IMR-90 (cell line): ENCODE results near the gene STRN4. TPM values are rescaled to one million over a fixed set of nuclear protein-coding genes. Genes with fewer than 3 reads are reported as not detected.

ENCODE experiments used
- ATAC-seq: fragments of 200-7000 bp; cut with Tn5 transposase; 2 replicates; pipeline ENCODE4 v1.9.1; 2020; ENCODE audit warnings: low read depth, mild to moderate bottlenecking, moderate library complexity
- BruUV-seq: library from RNA; stranded (reverse); fragments of 400-500 nt; replicated peaks from 2 replicates; lab custom pipeline; 2021; lab: Mats Ljungman, UMichigan
- CTCF ChIA-PET: fragments of 300-600 bp; formaldehyde crosslinking; extraction: SDS; loops from one replicate; lab custom pipeline; 2021; ENCODE audit warnings: antibody characterized with exemption; lab: Yijun Ruan, JAX
- POLR2A ChIA-PET: fragments of 300-600 bp; sonication (Branson Sonifier 250); formaldehyde crosslinking; loops from one replicate; lab custom pipeline; 2022; ENCODE audit warnings: antibody characterized with exemption; ENCODE audit not compliant: unreplicated experiment; lab: Charles Lee
- DNase-seq: peaks from one replicate; pipeline ENCODE4 v3.0.0; 2013
- H2AFZ ChIP-seq: replicated peaks from 2 replicates; pipeline ENCODE3; 2013; ENCODE audit warnings: low read length, mild to moderate bottlenecking; ENCODE audit not compliant: poor library complexity
- H2AK5ac ChIP-seq: 2 replicates; pipeline ENCODE4 v1.6.1; 2013; ENCODE audit warnings: low read depth, low read length, inconsistent platforms
- H2AK9ac ChIP-seq: replicated peaks from 2 replicates; pipeline ENCODE3; 2013; ENCODE audit warnings: mild to moderate bottlenecking, low read depth, low read length, moderate library complexity; ENCODE audit not compliant: poor library complexity
- H2BK120ac ChIP-seq: 2 replicates; pipeline ENCODE4 v1.6.1; 2013; ENCODE audit warnings: low read depth, low read length, inconsistent platforms
- H2BK15ac ChIP-seq: 3 replicates; pipeline ENCODE4 v1.6.1; 2013; ENCODE audit warnings: low read depth, low read length, inconsistent platforms
- H2BK20ac ChIP-seq: 2 replicates; pipeline ENCODE4 v1.6.1; 2013; ENCODE audit warnings: low read depth, mild to moderate bottlenecking, inconsistent platforms, low read length, moderate library complexity
- H2BK5ac ChIP-seq: 2 replicates; pipeline ENCODE4 v1.6.1; 2013; ENCODE audit warnings: mild to moderate bottlenecking, low read depth, low read length, inconsistent platforms; ENCODE audit not compliant: poor library complexity, severe bottlenecking
- H3K14ac ChIP-seq: replicated peaks from 2 replicates; pipeline ENCODE4 v1.6.1; 2013; ENCODE audit warnings: low read depth, low read length, inconsistent platforms
- H3K18ac ChIP-seq: 2 replicates; pipeline ENCODE4 v1.6.1; 2013; ENCODE audit warnings: low read depth, low read length, control low read depth
- H3K23ac ChIP-seq: 2 replicates; pipeline ENCODE4 v1.6.1; 2013; ENCODE audit warnings: low read depth, low read length, inconsistent platforms
- H3K27ac ChIP-seq: 2 replicates; pipeline ENCODE4 v1.5.1; 2013; ENCODE audit warnings: mild to moderate bottlenecking, control low read depth, low read length; ENCODE audit not compliant: insufficient read depth
- H3K27me3 ChIP-seq: 2 replicates; pipeline ENCODE4 v1.6.1; 2013; ENCODE audit warnings: low read length; ENCODE audit not compliant: control insufficient read depth, insufficient read depth
- H3K36me3 ChIP-seq: 2 replicates; pipeline ENCODE4 v1.6.1; 2013; ENCODE audit warnings: low read length, mixed read lengths; ENCODE audit not compliant: control insufficient read depth, insufficient read depth
- H3K4ac ChIP-seq: 2 replicates; pipeline ENCODE4 v1.6.1; 2013; ENCODE audit warnings: low read depth, low read length, inconsistent platforms
- H3K4me1 ChIP-seq: 2 replicates; pipeline ENCODE4 v1.6.1; 2013; ENCODE audit warnings: low read length, mixed read lengths; ENCODE audit not compliant: control insufficient read depth, insufficient read depth
- H3K4me2 ChIP-seq: 2 replicates; pipeline ENCODE4 v1.6.1; 2013; ENCODE audit warnings: low read depth, mild to moderate bottlenecking, control low read depth, low read length, moderate library complexity
- H3K4me3 ChIP-seq: 2 replicates; pipeline ENCODE4 v1.5.1; 2013; ENCODE audit warnings: low read depth, mild to moderate bottlenecking, control low read depth, low read length, moderate library complexity; ENCODE audit not compliant: insufficient read depth
- H3K56ac ChIP-seq: 2 replicates; pipeline ENCODE4 v1.6.1; 2013; ENCODE audit warnings: low read length, inconsistent platforms; ENCODE audit not compliant: insufficient read depth; ENCODE audit errors: extremely low read depth
- H3K79me1 ChIP-seq, 2 experiments: 2 replicates each; pipeline ENCODE4 v1.6.1; 2013; ENCODE audit warnings: low read length in 2 of 2, inconsistent platforms in 1 of 2, low read depth in 1 of 2
- H3K9ac ChIP-seq: 2 replicates; pipeline ENCODE4 v1.6.1; 2013; ENCODE audit warnings: low read depth, low read length, control low read depth
- H3K9me1 ChIP-seq: 2 replicates; pipeline ENCODE4 v1.6.1; 2013; ENCODE audit warnings: low read length, inconsistent platforms; ENCODE audit not compliant: insufficient read depth
- H3K9me3 ChIP-seq: 2 replicates; pipeline ENCODE4 v1.6.1; 2013; ENCODE audit warnings: low read length; ENCODE audit not compliant: control insufficient read depth, insufficient read depth
- H4K20me1 ChIP-seq: 2 replicates; pipeline ENCODE4 v1.6.1; 2013; ENCODE audit warnings: low read length, inconsistent platforms; ENCODE audit not compliant: insufficient read depth
- H4K5ac ChIP-seq: 2 replicates; pipeline ENCODE4 v1.6.1; 2013; ENCODE audit warnings: mild to moderate bottlenecking, low read depth, low read length, control low read depth
- H4K8ac ChIP-seq, 2 experiments: 2 replicates each; pipeline ENCODE4 v1.6.1; 2013; ENCODE audit warnings: low read depth in 2 of 2, low read length in 2 of 2, control low read depth in 1 of 2, inconsistent platforms in 1 of 2
- H4K91ac ChIP-seq: 2 replicates; pipeline ENCODE4 v1.6.1; 2013; ENCODE audit warnings: low read depth, low read length, inconsistent platforms; ENCODE audit not compliant: insufficient read depth
- BHLHE40 ChIP-seq: fragments of 150-350 bp; IDR thresholded peaks from 2 replicates; pipeline ENCODE4 v1.6.1; 2016; ENCODE audit warnings: mild to moderate bottlenecking, low read depth, low read length
- CHD1 ChIP-seq: IDR thresholded peaks from 2 replicates; pipeline ENCODE4 v1.6.1; 2012; ENCODE audit warnings: low read depth, low read length, improper control_type of control experiment
- MAFK ChIP-seq: IDR thresholded peaks from 2 replicates; pipeline ENCODE4 v1.6.1; 2012; ENCODE audit warnings: low read depth, low read length, improper control_type of control experiment
- NFE2L2 ChIP-seq: fragments of 150-350 bp; IDR thresholded peaks from 2 replicates; pipeline ENCODE4 v1.6.1; 2016; ENCODE audit warnings: low read depth, mild to moderate bottlenecking, low read length
- POLR2A ChIP-seq: IDR thresholded peaks from 2 replicates; pipeline ENCODE4 v1.6.1; 2012; ENCODE audit warnings: mild to moderate bottlenecking, low read depth, low read length
- RAD21 ChIP-seq: IDR thresholded peaks from 2 replicates; pipeline ENCODE4 v1.6.1; 2012; ENCODE audit warnings: low read length, improper control_type of control experiment
- RCOR1 ChIP-seq: IDR thresholded peaks from 2 replicates; pipeline ENCODE4 v1.6.1; 2012; ENCODE audit warnings: mild to moderate bottlenecking, low read length, improper control_type of control experiment; ENCODE audit not compliant: insufficient replicate concordance
- RFX5 ChIP-seq: IDR thresholded peaks from 2 replicates; pipeline ENCODE4 v1.8.0; 2012; ENCODE audit warnings: low read depth, mild to moderate bottlenecking, low read length, moderate library complexity
- SMC3 ChIP-seq: fragments of 150-350 bp; IDR thresholded peaks from 2 replicates; pipeline ENCODE4 v1.6.1; 2016; ENCODE audit warnings: low read depth, mild to moderate bottlenecking, antibody characterized with exemption, low read length, moderate library complexity
- WGBS, 2 experiments: methylation state at CpG; one replicate each; pipeline versions ENCODE4 v1.1.5 to v1.1.7; 2013; ENCODE audit warnings: missing lambda C conversion rate in 2 of 2; ENCODE audit not compliant: insufficient read length in 1 of 2; ENCODE audit errors: extremely low coverage in 2 of 2; 5-methylcytosine and 5-hydroxymethylcytosine counted together
- dilution Hi-C: fragments of 300-500 bp; cut with HindIII; formaldehyde crosslinking; loops from one replicate; pipeline ENCODE4 v1.14.3; 2018; ENCODE audit warnings: low sequenced_read_pairs; ENCODE audit not compliant: unreplicated experiment
- in situ Hi-C: fragments of 300-500 bp; cut with MboI; formaldehyde crosslinking; loops from 3 replicates; pipeline ENCODE4 v1.14.3; 2019; ENCODE audit warnings: low sequenced_read_pairs, inconsistent platforms, mixed read lengths
- intact Hi-C: fragments of 100-400 bp; cut with micrococcal nuclease; formaldehyde crosslinking; loops from 2 replicates; pipeline ENCODE4 v1.10.0; 2022
- polyA plus RNA-seq, 3 experiments: library from polyadenylated mRNA; depleted of rRNA; stranded (reverse); fragments of >200 nt; gene quantifications; 2 replicates each; pipeline ENCODE4 v1.2.3, GENCODE V29; 2012; ENCODE audit warnings: low replicate concordance in 1 of 3
- total RNA-seq: library from RNA; depleted of rRNA; stranded (reverse); fragments of >200 nt; gene quantifications from 2 replicates; pipeline ENCODE4 v1.2.3, GENCODE V29; 2012
- TF ChIP-seq, protein P1 (sequence below): conservative IDR thresholded peaks from 2 replicates; pipeline ENCODE4 v1.5.1; 2012; ENCODE audit warnings: mild to moderate bottlenecking, low read depth, low read length, improper control_type of control experiment

Gene STRN4
- total and polyA plus RNA-seq, 2 of the 4 experiments (the other 2 are of a cell fraction), result 36.7 to 112 TPM

DNA sequence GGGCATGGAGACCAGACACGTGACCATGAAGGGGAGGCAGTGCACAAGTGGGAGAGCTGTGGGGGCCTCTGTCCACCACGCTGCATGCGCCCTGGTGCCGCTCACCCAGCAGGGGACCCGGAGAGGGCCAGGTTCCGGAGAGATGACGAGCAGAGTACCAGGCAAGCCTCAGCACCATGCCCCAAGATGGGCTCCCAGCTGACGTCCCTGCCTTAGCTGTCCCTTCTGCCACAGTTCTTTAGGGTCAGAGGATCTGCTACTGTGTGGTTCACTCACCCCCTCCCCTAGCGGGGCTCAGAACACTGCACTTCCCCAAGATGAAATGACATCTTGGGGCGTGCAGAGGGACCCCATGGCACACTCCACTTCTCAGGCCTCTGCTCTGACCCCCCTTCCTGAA, 19.7 kb downstream of the STRN4 start:
- no peak overlapping the region for H2AK5ac ChIP-seq
- no peak overlapping the region for H2AK9ac ChIP-seq
- H3K4ac ChIP-seq, result no peak overlapping the region
- no peak overlapping the region for H3K27ac ChIP-seq
- no peak overlapping the region for H2BK120ac ChIP-seq
- no peak overlapping the region for H2BK5ac ChIP-seq
- no peak overlapping the region for H3K23ac ChIP-seq
- in situ Hi-C loops (no loop called here), intact Hi-C loops (no loop called here), dilution Hi-C loops (no loop called here)
- BruUV-seq, result no TSS peak
- H4K8ac ChIP-seq, result no peak overlapping the region
- no peak overlapping the region for H3K4me2 ChIP-seq
- CTCF ChIA-PET, result no interaction called here
- H2AFZ ChIP-seq, result no peak overlapping the region
- H3K18ac ChIP-seq, result no peak overlapping the region
- H3K27me3 ChIP-seq, result no peaks in the 10 kb centered on the region
- H3K4me3 ChIP-seq, result no peak overlapping the region
- no peak for TF ChIP-seq POLR2A
- TF ChIP-seq BHLHE40, result no peak
- no peak for TF ChIP-seq RCOR1
- TF ChIP-seq, protein P1, sequence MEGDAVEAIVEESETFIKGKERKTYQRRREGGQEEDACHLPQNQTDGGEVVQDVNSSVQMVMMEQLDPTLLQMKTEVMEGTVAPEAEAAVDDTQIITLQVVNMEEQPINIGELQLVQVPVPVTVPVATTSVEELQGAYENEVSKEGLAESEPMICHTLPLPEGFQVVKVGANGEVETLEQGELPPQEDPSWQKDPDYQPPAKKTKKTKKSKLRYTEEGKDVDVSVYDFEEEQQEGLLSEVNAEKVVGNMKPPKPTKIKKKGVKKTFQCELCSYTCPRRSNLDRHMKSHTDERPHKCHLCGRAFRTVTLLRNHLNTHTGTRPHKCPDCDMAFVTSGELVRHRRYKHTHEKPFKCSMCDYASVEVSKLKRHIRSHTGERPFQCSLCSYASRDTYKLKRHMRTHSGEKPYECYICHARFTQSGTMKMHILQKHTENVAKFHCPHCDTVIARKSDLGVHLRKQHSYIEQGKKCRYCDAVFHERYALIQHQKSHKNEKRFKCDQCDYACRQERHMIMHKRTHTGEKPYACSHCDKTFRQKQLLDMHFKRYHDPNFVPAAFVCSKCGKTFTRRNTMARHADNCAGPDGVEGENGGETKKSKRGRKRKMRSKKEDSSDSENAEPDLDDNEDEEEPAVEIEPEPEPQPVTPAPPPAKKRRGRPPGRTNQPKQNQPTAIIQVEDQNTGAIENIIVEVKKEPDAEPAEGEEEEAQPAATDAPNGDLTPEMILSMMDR, result no peak
- TF ChIP-seq CHD1, result no peak
- no peak for TF ChIP-seq MAFK
- no peak for TF ChIP-seq SMC3
- TF ChIP-seq RAD21, result no peak
- TF ChIP-seq RFX5, result no peak
- no peak for TF ChIP-seq NFE2L2
- H3K9me1 ChIP-seq, result peaks cover 10% of the 10 kb centered on the region; the same call in 1 of the 2 replicates
- no peak for ATAC-seq
- 95% methylated on average over 8 of the region's 10 CpGs; no CpG with 5 or more reads in 1 of the 2 experiments for WGBS, 2 experiments
- H3K14ac ChIP-seq, result no peak overlapping the region
- no peak for DNase-seq
- no peak overlapping the region for H3K9ac ChIP-seq
- H4K20me1 ChIP-seq, result peaks cover 48% of the 10 kb centered on the region
- no peak overlapping the region for H2BK15ac ChIP-seq
- peaks cover 26 to 72% of the 10 kb centered on the region in 2 experiments for H3K79me1 ChIP-seq
- H2BK20ac ChIP-seq, result no peak overlapping the region
- H3K36me3 ChIP-seq, result peaks cover 86% of the 10 kb centered on the region
- peaks cover 9% of the 10 kb centered on the region for H3K4me1 ChIP-seq
- H3K9me3 ChIP-seq, result no peaks in the 10 kb centered on the region
- POLR2A ChIA-PET, result no interaction called here
- no peak overlapping the region for H3K56ac ChIP-seq
- no peak overlapping the region for H4K91ac ChIP-seq
- no peak overlapping the region for H4K5ac ChIP-seq
